ENCODE data around the gene DDX55.
A peak's percentile ranks its signal among the peaks of the same experiment; 100 is the strongest.

The DDX55 gene

GRCh38 chr12:123643911-123644310, 42.0 kb downstream of the DDX55 start:
- Mint-ChIP-seq H3K4me1 (no peaks in the 10 kb centered on the region), H3K27me3 (no peaks in the 10 kb centered on the region), H3K9me3 (no peaks in the 10 kb centered on the region), H3K4me3 (no peak overlapping the region), H3K27ac (no peak overlapping the region), H3K36me3 (peaks cover 51% of the 10 kb centered on the region)
- no peak for ATAC-seq

- H3K4me1 Mint-ChIP-seq: no peaks in the 10 kb centered on the region
- H3K4me3 Mint-ChIP-seq: no peak overlapping the region
- H3K9me3 Mint-ChIP-seq: no peaks in the 10 kb centered on the region
- H3K36me3 Mint-ChIP-seq: peaks cover 48% of the 10 kb centered on the region
- H3K27ac Mint-ChIP-seq: no peak overlapping the region
- no peak for ATAC-seq
- no peaks in the 10 kb centered on the region for H3K27me3 Mint-ChIP-seq
Observed at GRCh38 chr12:123645380-123645779, 43.5 kb downstream of the DDX55 start.

- Mint-ChIP-seq H3K27me3 (no peaks in the 10 kb centered on the region), H3K27ac (no peak overlapping the region), H3K4me1 (no peaks in the 10 kb centered on the region), H3K9me3 (no peaks in the 10 kb centered on the region), H3K4me3 (no peak overlapping the region), H3K36me3 (peaks cover 50% of the 10 kb centered on the region)
- ATAC-seq: no peak
Observed at GRCh38 chr12:123645878-123646277, 44.0 kb downstream of the DDX55 start.

GRCh38 chr12:123648401-123648800, 46.5 kb downstream of the DDX55 start:
- Mint-ChIP-seq H3K36me3 (peaks cover 50% of the 10 kb centered on the region), H3K27me3 (no peaks in the 10 kb centered on the region), H3K27ac (no peak overlapping the region), H3K4me1 (no peaks in the 10 kb centered on the region), H3K4me3 (no peak overlapping the region), H3K9me3 (no peaks in the 10 kb centered on the region)
- no peak for ATAC-seq

- Mint-ChIP-seq H3K4me3 (no peak overlapping the region), H3K4me1 (peaks cover 24% of the 10 kb centered on the region), H3K27ac (peak overlapping the region; percentile 1), H3K36me3 (peaks cover 56% of the 10 kb centered on the region), H3K9me3 (no peaks in the 10 kb centered on the region), H3K27me3 (no peaks in the 10 kb centered on the region)
- no peak for ATAC-seq
Observed at GRCh38 chr12:123654129-123654701, 52.3 kb downstream of the DDX55 start.

- Mint-ChIP-seq H3K4me1 (peaks cover 32% of the 10 kb centered on the region), H3K4me3 (no peak overlapping the region), H3K27ac (no peak overlapping the region), H3K36me3 (peaks cover 60% of the 10 kb centered on the region), H3K9me3 (no peaks in the 10 kb centered on the region), H3K27me3 (no peaks in the 10 kb centered on the region)
- ATAC-seq: peak; percentile 53
Observed at GRCh38 chr12:123655420-123655819, 53.5 kb downstream of the DDX55 start.

GRCh38 chr12:123656392-123656791, 54.5 kb downstream of the DDX55 start:
- H3K27ac Mint-ChIP-seq: no peak overlapping the region
- H3K36me3 Mint-ChIP-seq: peaks cover 56% of the 10 kb centered on the region
- H3K4me1 Mint-ChIP-seq: peaks cover 32% of the 10 kb centered on the region
- ATAC-seq: no peak
- H3K27me3 Mint-ChIP-seq: no peaks in the 10 kb centered on the region
- H3K9me3 Mint-ChIP-seq: no peaks in the 10 kb centered on the region
- H3K4me3 Mint-ChIP-seq: no peak overlapping the region

GRCh38 chr12:123657211-123657610, 55.3 kb downstream of the DDX55 start:
- H3K27ac Mint-ChIP-seq: peak overlapping the region; percentile 5
- H3K36me3 Mint-ChIP-seq: peaks cover 50% of the 10 kb centered on the region
- no peak for ATAC-seq
- H3K4me1 Mint-ChIP-seq: peaks cover 32% of the 10 kb centered on the region
- H3K4me3 Mint-ChIP-seq: no peak overlapping the region
- no peaks in the 10 kb centered on the region for H3K9me3 Mint-ChIP-seq
- H3K27me3 Mint-ChIP-seq: no peaks in the 10 kb centered on the region

GRCh38 chr12:123659996-123660727, 58.3 kb downstream of the DDX55 start:
- Mint-ChIP-seq H3K4me1 (peaks cover 20% of the 10 kb centered on the region), H3K27ac (peak overlapping the region; percentile 82), H3K36me3 (peaks cover 50% of the 10 kb centered on the region), H3K4me3 (no peak overlapping the region), H3K27me3 (no peaks in the 10 kb centered on the region), H3K9me3 (no peaks in the 10 kb centered on the region)
- ATAC-seq: no peak

- peaks cover 10% of the 10 kb centered on the region for H3K4me1 Mint-ChIP-seq
- no peak overlapping the region for H3K4me3 Mint-ChIP-seq
- H3K9me3 Mint-ChIP-seq: no peaks in the 10 kb centered on the region
- H3K27ac Mint-ChIP-seq: no peak overlapping the region
- no peak for ATAC-seq
- no peaks in the 10 kb centered on the region for H3K27me3 Mint-ChIP-seq
- peaks cover 23% of the 10 kb centered on the region for H3K36me3 Mint-ChIP-seq
Observed at GRCh38 chr12:123667771-123668170, 65.9 kb downstream of the DDX55 start.
